Panc1 (cell line): ENCODE results near the gene ATR. TPM values are rescaled to one million over a fixed set of nuclear protein-coding genes. Genes with fewer than 3 reads are reported as not detected.
"Not testable (repeated sequence)": the region's sequence is repeated elsewhere in the genome, so short reads cannot be mapped to it uniquely, and the experiment has no call there.

Experiments
- ATAC-seq: fragments of 200-7000 bp; cut with Tn5 transposase; 2 replicates; pipeline ENCODE4 v1.9.1; 2020; ENCODE audit warnings: mild to moderate bottlenecking, moderate library complexity
- BruUV-seq: library from RNA; stranded (reverse); fragments of 400-500 nt; replicated peaks from 2 replicates; lab custom pipeline; 2021; lab: Mats Ljungman, UMichigan
- CTCF ChIA-PET: fragments of 300-600 bp; sonication (Branson Sonifier 250); formaldehyde crosslinking; loops from one replicate; lab custom pipeline; 2022; ENCODE audit warnings: antibody characterized with exemption; lab: Charles Lee
- POLR2A ChIA-PET: fragments of 300-600 bp; sonication (Branson Sonifier 250); formaldehyde crosslinking; loops from one replicate; lab custom pipeline; 2022; ENCODE audit warnings: antibody characterized with exemption; lab: Charles Lee
- DNase-seq: peaks from one replicate; pipeline ENCODE4 v3.0.0-alpha.2; 2010; ENCODE audit warnings: low read depth, low spot score
- H3K27ac ChIP-seq: 2 replicates; pipeline ENCODE4 v1.5.1; 2011; ENCODE audit warnings: mild to moderate bottlenecking, low read length, inconsistent platforms
- H3K27me3 ChIP-seq: fragments of 200-500 bp; sonication (Bioruptor generic); 2 replicates; pipeline ENCODE4 v1.6.0; 2014; ENCODE audit warnings: low read length, inconsistent platforms; ENCODE audit not compliant: control insufficient read depth, insufficient read depth
- H3K36me3 ChIP-seq: fragments of 200-500 bp; sonication (Bioruptor generic); 2 replicates; pipeline ENCODE4 v1.5.1; 2014; ENCODE audit warnings: inconsistent platforms, mild to moderate bottlenecking, low read length, moderate library complexity; ENCODE audit not compliant: control insufficient read depth, insufficient read depth
- H3K4me1 ChIP-seq: 2 replicates; pipeline ENCODE4 v1.5.1; 2011; ENCODE audit warnings: inconsistent platforms, mild to moderate bottlenecking, low read length, moderate library complexity; ENCODE audit not compliant: control insufficient read depth, insufficient read depth
- H3K4me3 ChIP-seq, 2 experiments: 2 replicates each; pipeline ENCODE4 v1.5.1; 2011 to 2012; ENCODE audit warnings: low read depth in 2 of 2, low read length in 2 of 2, mild to moderate bottlenecking in 2 of 2, inconsistent platforms in 1 of 2, moderate library complexity in 1 of 2
- H3K9me3 ChIP-seq: fragments of 200-500 bp; sonication (Bioruptor generic); 2 replicates; pipeline ENCODE4 v1.5.1; 2014; ENCODE audit warnings: low read depth, mild to moderate bottlenecking, inconsistent platforms, low read length, moderate library complexity; ENCODE audit not compliant: control insufficient read depth, insufficient read depth
- POLR2AphosphoS5 ChIP-seq: IDR thresholded peaks from 2 replicates; pipeline ENCODE4 v1.6.1; 2012; ENCODE audit warnings: mild to moderate bottlenecking, low read depth, low read length, moderate library complexity
- REST ChIP-seq, 2 experiments: IDR thresholded peaks; 2 replicates each; pipeline ENCODE4 v1.6.1; 2011 to 2012; ENCODE audit warnings: low read depth in 2 of 2, control low read depth in 1 of 2, low read length in 1 of 2, mild to moderate bottlenecking in 1 of 2, moderate library complexity in 1 of 2; ENCODE audit not compliant: insufficient read depth in 1 of 2
- SIN3A ChIP-seq: IDR thresholded peaks from 2 replicates; pipeline ENCODE4 v1.6.1; 2012; ENCODE audit warnings: low read depth, mild to moderate bottlenecking, low read length, moderate library complexity, borderline replicate concordance; ENCODE audit not compliant: insufficient read depth
- TCF7L2 ChIP-seq: IDR thresholded peaks from 2 replicates; pipeline ENCODE4 v1.6.1; 2011; ENCODE audit warnings: mild to moderate bottlenecking, low read depth, low read length, inconsistent platforms
- in situ Hi-C: cut with HindIII; loops from 2 replicates; pipeline ENCODE4 v1.10.0; 2016; ENCODE audit warnings: low sequenced_read_pairs, low pct_unique_long_range_greater_than_20kb
- intact Hi-C: fragments of 100-400 bp; cut with micrococcal nuclease; formaldehyde crosslinking; loops from one replicate; pipeline ENCODE4 v1.10.0; 2022; ENCODE audit not compliant: unreplicated experiment
- total RNA-seq: library from RNA; stranded (reverse); gene quantifications from one replicate; pipeline ENCODE4 v1.2.1, GENCODE V29; 2021; ENCODE audit not compliant: unreplicated experiment
- TF ChIP-seq, protein P1 (sequence below): fragments of 450-650 bp; IDR thresholded peaks from 2 replicates; pipeline ENCODE4 v1.5.1; 2017; ENCODE audit warnings: mild to moderate bottlenecking

Gene ATR
- total RNA-seq, 1 experiment from 2014 or later, result 38.6 TPM

DNA sequence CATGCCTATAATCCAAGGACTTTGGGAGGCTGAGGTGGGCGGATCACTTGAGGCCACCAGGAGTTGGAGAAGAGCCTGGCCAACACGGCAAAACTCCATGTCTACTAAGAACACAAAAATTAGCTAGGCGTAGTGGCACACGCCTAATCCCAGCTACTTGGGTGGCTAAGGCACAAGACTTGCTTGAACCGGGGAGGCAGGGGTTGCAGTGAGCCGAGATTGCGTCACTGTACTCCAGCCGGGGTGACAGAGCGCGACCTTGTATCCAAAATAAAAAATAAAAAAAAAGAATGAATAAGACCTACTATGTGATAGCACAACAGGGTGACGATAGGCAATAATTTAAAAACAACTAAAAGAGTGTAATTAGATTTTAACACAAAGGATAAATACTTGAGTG lies 134.2 kb downstream of the ATR start:
- Histone ChIP-seq H3K9me3 (no peaks in the 10 kb centered on the region), H3K27me3 (no peaks in the 10 kb centered on the region), H3K4me3 (no peak overlapping the region), H3K36me3 (peaks cover 8% of the 10 kb centered on the region), H3K4me1 (peaks cover 18% of the 10 kb centered on the region), H3K27ac (no peak overlapping the region)
- in situ Hi-C loops, result no loop called here
- ChIA-PET CTCF (no interaction called here), POLR2A (interaction anchor here (0.6 kb wide), 1 partner anchor 102 kb away, joined by 3 read pairs; no protein-coding TSS in a partner anchor)
- no TSS peak for BruUV-seq
- DNase-seq (no peak), ATAC-seq (no peak)
- intact Hi-C loops, result no loop called here
- TF ChIP-seq, protein P1, sequence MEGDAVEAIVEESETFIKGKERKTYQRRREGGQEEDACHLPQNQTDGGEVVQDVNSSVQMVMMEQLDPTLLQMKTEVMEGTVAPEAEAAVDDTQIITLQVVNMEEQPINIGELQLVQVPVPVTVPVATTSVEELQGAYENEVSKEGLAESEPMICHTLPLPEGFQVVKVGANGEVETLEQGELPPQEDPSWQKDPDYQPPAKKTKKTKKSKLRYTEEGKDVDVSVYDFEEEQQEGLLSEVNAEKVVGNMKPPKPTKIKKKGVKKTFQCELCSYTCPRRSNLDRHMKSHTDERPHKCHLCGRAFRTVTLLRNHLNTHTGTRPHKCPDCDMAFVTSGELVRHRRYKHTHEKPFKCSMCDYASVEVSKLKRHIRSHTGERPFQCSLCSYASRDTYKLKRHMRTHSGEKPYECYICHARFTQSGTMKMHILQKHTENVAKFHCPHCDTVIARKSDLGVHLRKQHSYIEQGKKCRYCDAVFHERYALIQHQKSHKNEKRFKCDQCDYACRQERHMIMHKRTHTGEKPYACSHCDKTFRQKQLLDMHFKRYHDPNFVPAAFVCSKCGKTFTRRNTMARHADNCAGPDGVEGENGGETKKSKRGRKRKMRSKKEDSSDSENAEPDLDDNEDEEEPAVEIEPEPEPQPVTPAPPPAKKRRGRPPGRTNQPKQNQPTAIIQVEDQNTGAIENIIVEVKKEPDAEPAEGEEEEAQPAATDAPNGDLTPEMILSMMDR, result no peak
- TF ChIP-seq POLR2AphosphoS5 (no peak), SIN3A (no peak), TCF7L2 (no peak), REST (IDR thresholded peaks at IDR 0.05; ENCODE audit: insufficient read depth in 1 of 2, low read depth in 2 of 2, low read length in 1 of 2) (no peak)

DNA sequence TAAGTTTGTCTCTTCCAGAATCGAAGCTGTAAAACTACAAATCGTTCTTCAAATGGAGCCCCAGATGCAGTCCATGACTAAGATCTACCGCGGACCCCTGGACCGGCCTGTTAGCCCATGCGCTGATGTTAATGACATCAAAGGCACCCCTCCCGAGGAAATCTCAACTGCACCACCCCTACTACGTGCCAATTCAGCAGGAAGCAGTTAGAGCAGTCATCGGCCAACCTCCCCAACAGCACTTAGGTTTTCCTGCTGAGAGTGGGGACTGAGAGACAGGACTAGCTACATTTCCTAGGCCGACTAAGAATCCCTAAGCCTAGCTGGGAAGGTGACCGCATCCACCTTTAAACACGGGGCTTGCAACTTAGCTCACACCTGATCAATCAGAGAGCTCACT lies 135.5 kb downstream of the ATR start:
- CTCF ChIA-PET, H3K36me3 ChIP-seq, H3K27ac ChIP-seq, intact Hi-C loops, ATAC-seq, BruUV-seq, H3K27me3 ChIP-seq, H3K9me3 ChIP-seq, in situ Hi-C loops, POLR2A ChIA-PET, H3K4me3 ChIP-seq, DNase-seq: not testable (repeated sequence)
- H3K4me1 ChIP-seq, result peaks cover 12% of the 10 kb centered on the region

- BruUV-seq, H3K27me3 ChIP-seq, H3K9me3 ChIP-seq, H3K4me3 ChIP-seq, CTCF ChIA-PET, H3K36me3 ChIP-seq, ATAC-seq, H3K4me1 ChIP-seq, intact Hi-C loops, DNase-seq, in situ Hi-C loops, H3K27ac ChIP-seq: not testable (repeated sequence)
- POLR2A ChIA-PET, result interaction anchor here (0.6 kb wide), 1 partner anchor 159 kb away, joined by 7 read pairs; no protein-coding TSS in a partner anchor
These were observed 138.9 kb downstream of the ATR start for GRCh38 chr3:142439499-142440220.

- CTCF ChIA-PET, BruUV-seq, ATAC-seq, H3K27me3 ChIP-seq, DNase-seq, H3K4me1 ChIP-seq, in situ Hi-C loops, intact Hi-C loops, H3K36me3 ChIP-seq, H3K4me3 ChIP-seq, H3K27ac ChIP-seq, POLR2A ChIA-PET, H3K9me3 ChIP-seq: not testable (repeated sequence)
These were observed 140.4 kb downstream of the ATR start for GRCh38 chr3:142438096-142438495.
